K562 (cell line): ENCODE measurements around the gene NDUFA3. TPM values are rescaled to one million over a fixed set of nuclear protein-coding genes. Genes with fewer than 3 reads are reported as not detected.

Experiments used
- ATAC-seq: fragments of 200-7000 bp; cut with Tn5 transposase; 3 replicates; pipeline ENCODE4 v1.9.1; 2020; ENCODE audit warnings: moderate library complexity
- BruUV-seq: library from RNA; stranded (reverse); fragments of 400-500 nt; replicated peaks from 2 replicates; lab custom pipeline; 2021; lab: Mats Ljungman, UMichigan
- CTCF ChIA-PET: fragments of 300-600 bp; formaldehyde crosslinking; extraction: SDS; loops from one replicate; lab custom pipeline; 2021; ENCODE audit warnings: low intra/inter-chr PET ratio; lab: Yijun Ruan, JAX
- POLR2A ChIA-PET: fragments of 300-600, 350-650 bp; sonication (Branson Sonifier 250); formaldehyde crosslinking; extraction: SDS; loops from one replicate; lab custom pipeline; 2021; ENCODE audit warnings: antibody characterized with exemption, inconsistent platforms; lab: Yijun Ruan, JAX
- DNase-seq, 4 experiments: peaks; one replicate each; pipeline versions ENCODE4 v3.0.0 to v3.0.0-alpha.2; 2011 to 2018; ENCODE audit warnings: low spot score in 3 of 4, mixed read lengths in 3 of 4; ENCODE audit errors: extremely low read depth in 1 of 4
- FAIRE-seq: peaks from 2 replicates; lab custom pipeline; 2011; peaks lifted over from hg19 to GRCh38; lab: Jason Lieb, UNC
- H2AFZ ChIP-seq: 2 replicates; pipeline ENCODE4 v1.6.0; 2011; ENCODE audit warnings: low read depth, low read length, control low read depth, inconsistent platforms
- H3K27ac ChIP-seq: fragments of 200-600 bp; 3 replicates; pipeline ENCODE4 v1.8.0; 2011; ENCODE audit warnings: low read depth, mild to moderate bottlenecking, control low read depth, inconsistent platforms, low read length, moderate library complexity, mixed read lengths; ENCODE audit errors: extremely low read depth
- H3K27me3 ChIP-seq, 2 experiments: fragments of 300-600 bp in 1 of 2; 2 replicates in 1 of 2; 3 replicates in 1 of 2; pipeline versions ENCODE4 v1.6.0 to v1.8.0; 2011; ENCODE audit warnings: inconsistent platforms in 2 of 2, low read length in 2 of 2, mild to moderate bottlenecking in 1 of 2, mixed read lengths in 1 of 2, moderate library complexity in 1 of 2; ENCODE audit not compliant: control insufficient read depth in 2 of 2, insufficient read depth in 2 of 2
- H3K36me3 ChIP-seq: fragments of 300-600 bp; 3 replicates; pipeline ENCODE4 v1.8.0; 2011; ENCODE audit warnings: mild to moderate bottlenecking, low read length, inconsistent platforms; ENCODE audit not compliant: control insufficient read depth, insufficient read depth
- H3K4me1 ChIP-seq, 2 experiments: fragments of 200-600 bp in 1 of 2; replicated peaks in 1 of 2; 2 replicates in 1 of 2; 3 replicates in 1 of 2; pipeline versions ENCODE4 v1.5.1 to v1.8.0; 2011; ENCODE audit warnings: inconsistent platforms in 2 of 2, low read length in 2 of 2, mild to moderate bottlenecking in 1 of 2, mixed read lengths in 1 of 2, moderate library complexity in 1 of 2; ENCODE audit not compliant: control insufficient read depth in 2 of 2, insufficient read depth in 2 of 2
- H3K4me2 ChIP-seq: 2 replicates; pipeline ENCODE4 v1.6.1; 2011; ENCODE audit warnings: low read length, control low read depth, inconsistent platforms, mixed read lengths; ENCODE audit not compliant: insufficient read depth
- H3K4me3 ChIP-seq: fragments of 200-600 bp; sonication (generic), shearing (Covaris generic); 2 replicates; pipeline ENCODE4 v1.5.1; 2016; ENCODE audit warnings: control low read depth, inconsistent platforms
- H3K79me2 ChIP-seq: fragments of 200-600 bp; 3 replicates; pipeline ENCODE4 v1.8.0; 2011; ENCODE audit warnings: low read length, inconsistent platforms; ENCODE audit not compliant: control insufficient read depth, insufficient read depth
- H3K9ac ChIP-seq, 2 experiments: 2 replicates each; pipeline versions ENCODE4 v1.6.0 to v1.6.1; 2011; ENCODE audit warnings: low read depth in 2 of 2, low read length in 2 of 2, control low read depth in 1 of 2, inconsistent platforms in 1 of 2, mild to moderate bottlenecking in 1 of 2, mixed read lengths in 1 of 2; ENCODE audit not compliant: insufficient read depth in 1 of 2
- H3K9me1 ChIP-seq: one replicate; pipeline ENCODE4 v1.6.0; 2011; ENCODE audit warnings: inconsistent platforms, mild to moderate bottlenecking, low read length, moderate library complexity; ENCODE audit not compliant: control insufficient read depth, insufficient read depth
- H3K9me3 ChIP-seq: replicated peaks from 2 replicates; pipeline ENCODE4 v1.5.1; 2011; ENCODE audit warnings: low read depth, low read length, inconsistent platforms; ENCODE audit not compliant: control insufficient read depth, insufficient read depth
- H4K20me1 ChIP-seq: replicated peaks from 2 replicates; pipeline ENCODE4 v1.6.1; 2011; ENCODE audit warnings: low read length, inconsistent platforms, mixed read lengths; ENCODE audit not compliant: control insufficient read depth, insufficient read depth
- KLF6 ChIP-seq: fragments of 250-450 bp; sonication (Bioruptor Pico); IDR thresholded peaks from 2 replicates; pipeline ENCODE4 v1.4.0; 2020; ENCODE audit warnings: mild to moderate bottlenecking, moderate library complexity, borderline replicate concordance
- MTA2 ChIP-seq: fragments of 450-650 bp; IDR thresholded peaks from 2 replicates; pipeline ENCODE4 v1.6.1; 2016; ENCODE audit warnings: low read depth
- NCOA2 ChIP-seq, 2 experiments: fragments of 450-650 bp; IDR thresholded peaks; 2 replicates each; pipeline ENCODE4 v1.6.1; 2018; ENCODE audit warnings: mild to moderate bottlenecking in 2 of 2, moderate library complexity in 1 of 2; ENCODE audit not compliant: partially characterized antibody in 2 of 2
- RFX1 ChIP-seq: fragments of 450-650 bp; IDR thresholded peaks from 2 replicates; pipeline ENCODE4 v1.6.1; 2016; ENCODE audit warnings: mild to moderate bottlenecking, moderate library complexity
- SNAPC5 ChIP-seq: fragments of 250-450 bp; sonication (Bioruptor Pico); IDR thresholded peaks from 2 replicates; pipeline ENCODE4 v1.8.0; 2021; ENCODE audit warnings: moderate library complexity, mild to moderate bottlenecking, inconsistent platforms
- STAT5A ChIP-seq: IDR thresholded peaks from 2 replicates; pipeline ENCODE4 v1.6.1; 2012; ENCODE audit warnings: low read length, inconsistent platforms, borderline replicate concordance
- WGBS: fragments of 100-300 bp; shearing (Covaris generic); methylation state at CpG from one replicate; pipeline ENCODE4 v1.1.6; 2016; ENCODE audit warnings: low coverage, mixed read lengths; ENCODE audit not compliant: insufficient coverage; ENCODE audit errors: missing lambda C conversion rate; 5-methylcytosine and 5-hydroxymethylcytosine counted together
- in situ Hi-C: fragments of 300-500 bp; cut with MboI; formaldehyde crosslinking; loops from 4 replicates; pipeline ENCODE4 v1.15.0; 2018; ENCODE audit warnings: inconsistent platforms, mixed read lengths
- intact Hi-C: fragments of 100-400 bp; cut with micrococcal nuclease; formaldehyde crosslinking; loops from 2 replicates; pipeline ENCODE4 v1.14.2; 2022
- polyA plus RNA-seq, 8 experiments: library from polyadenylated mRNA; depleted of rRNA in 4 of 8; stranded (reverse) in 5 of 8; unstranded in 3 of 8; fragments of >200 nt; fragmentation: Nextera tagmentation in 2 of 8; fragmentation: Illumina TruSeq in 1 of 8; extraction: Ambion mirVana in 2 of 8; extraction: Trizol in 1 of 8; gene quantifications; 2 replicates each; pipeline versions ENCODE4 v1.2.1 to v1.2.3, GENCODE V29; 2011 to 2014; ENCODE audit warnings: inconsistent platforms in 1 of 8, missing spikeins in 1 of 8
- total RNA-seq, 7 experiments: library from RNA; depleted of rRNA in 6 of 7; stranded (reverse); fragments of >200 nt in 6 of 7; fragmentation: Illumina TruSeq in 2 of 7; extraction: Trizol in 2 of 7; gene quantifications; 2 replicates each; pipeline versions ENCODE4 v1.2.1 to v1.2.3, GENCODE V29; 2011 to 2021; ENCODE audit warnings: low replicate concordance in 1 of 7

NDUFA3 gene
- total and polyA plus RNA-seq, 9 of the 15 experiments (the other 6 are each of a cell fraction or from before 2014, with no cell fraction given), result 39.2 to 279 (median 138) TPM

GRCh38 chr19:54069470-54069869 is 33.2 kb upstream of the NDUFA3 start:
- TF ChIP-seq KLF6 (CRISPR knock-in tag) (no peak), STAT5A (peak; percentile 52; the same call in 1 of the 2 replicates), RFX1 (peak; percentile 66), NCOA2 (IDR thresholded peaks at IDR 0.05; ENCODE audit: partially characterized antibody in 2 of 2) (no peak)
- peak; percentile 27; the same call in 1 of the 3 replicates for ATAC-seq
- intact Hi-C loops (no loop called here), in situ Hi-C loops (no loop called here)
- H3K4me1 ChIP-seq, result no peaks in the 10 kb centered on the region
- peak; percentile 1 to 21 (median 2) for DNase-seq
- H3K4me2 ChIP-seq, result no peak overlapping the region
- H3K27ac ChIP-seq, result no peak overlapping the region
- H4K20me1 ChIP-seq, result no peaks in the 10 kb centered on the region
- POLR2A ChIA-PET, result no interaction called here
- no peak overlapping the region for H3K4me3 ChIP-seq
- no peaks in the 10 kb centered on the region for H3K36me3 ChIP-seq
- CTCF ChIA-PET, result no interaction called here
- FAIRE-seq, result no peak
- BruUV-seq, result no TSS peak
- WGBS, result 0% methylated on average over 5 of the region's 5 CpGs
- H3K9me1 ChIP-seq, result no peaks in the 10 kb centered on the region
- no peaks in the 10 kb centered on the region for H3K9me3 ChIP-seq
- H3K9ac ChIP-seq, result no peak overlapping the region
- H3K79me2 ChIP-seq, result no peaks in the 10 kb centered on the region
- peaks cover 18 to 59% of the 10 kb centered on the region in 2 experiments; a peak in 3 of 5 replicates for H3K27me3 ChIP-seq
- H2AFZ ChIP-seq, result no peak overlapping the region

- H3K9me1 ChIP-seq, result no peaks in the 10 kb centered on the region
- no peaks in the 10 kb centered on the region for H3K36me3 ChIP-seq
- ATAC-seq, result peak; percentile 65
- H3K4me1 ChIP-seq, result no peaks in the 10 kb centered on the region
- peak in 3 of 4 experiments; percentile 3 to 14 (median 3) for DNase-seq
- H3K4me3 ChIP-seq, result no peak overlapping the region
- in situ Hi-C loops (no loop called here), intact Hi-C loops (no loop called here)
- POLR2A ChIA-PET, result no interaction called here
- H4K20me1 ChIP-seq, result no peaks in the 10 kb centered on the region
- 3% methylated on average over 10 of the region's 10 CpGs for WGBS
- CTCF ChIA-PET, result no interaction called here
- H3K9ac ChIP-seq, result no peak overlapping the region
- no peaks in the 10 kb centered on the region for H3K9me3 ChIP-seq
- no peak for FAIRE-seq
- H3K79me2 ChIP-seq, result no peaks in the 10 kb centered on the region
- H2AFZ ChIP-seq, result no peak overlapping the region
- H3K27ac ChIP-seq, result no peak overlapping the region
- peaks cover 8 to 46% of the 10 kb centered on the region in 2 experiments; a peak in 3 of 5 replicates for H3K27me3 ChIP-seq
- TF ChIP-seq MTA2 (no peak), SNAPC5 (CRISPR knock-in tag) (no peak)
- BruUV-seq, result no TSS peak
- no peak overlapping the region for H3K4me2 ChIP-seq
Observed at GRCh38 chr19:54073829-54074228, 28.8 kb upstream of the NDUFA3 start.
